ENCODE results near the gene EIF6. TPM values are rescaled to one million over a fixed set of nuclear protein-coding genes. Genes with fewer than 3 reads are reported as not detected.

Gene EIF6
- total RNA-seq, 4 donors from 2014 or later, result 176 to 240 (median 198) TPM

DNA sequence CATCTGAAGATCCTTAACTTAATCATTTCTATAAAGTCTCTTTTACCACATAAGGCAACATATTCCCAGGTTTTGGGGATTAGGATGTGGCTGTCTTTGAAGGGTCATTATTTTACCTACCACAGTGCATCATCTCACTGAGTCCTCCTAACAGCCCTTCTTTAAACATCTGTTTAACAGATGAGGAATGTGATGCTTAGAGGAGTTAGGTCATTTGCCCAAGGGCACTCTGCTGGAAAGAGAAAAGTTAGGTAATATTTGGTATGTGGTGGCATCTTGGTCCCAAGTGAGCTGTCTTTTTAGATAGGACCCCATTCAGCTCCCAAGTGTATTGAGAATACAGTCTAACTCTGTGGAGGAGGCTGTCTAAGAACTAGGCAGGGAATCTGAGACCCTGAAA is 47.1 kb downstream of the EIF6 start:
- no peak for TF ChIP-seq POLR2A (IDR thresholded peaks at IDR 0.05)
- TF ChIP-seq, protein P1, sequence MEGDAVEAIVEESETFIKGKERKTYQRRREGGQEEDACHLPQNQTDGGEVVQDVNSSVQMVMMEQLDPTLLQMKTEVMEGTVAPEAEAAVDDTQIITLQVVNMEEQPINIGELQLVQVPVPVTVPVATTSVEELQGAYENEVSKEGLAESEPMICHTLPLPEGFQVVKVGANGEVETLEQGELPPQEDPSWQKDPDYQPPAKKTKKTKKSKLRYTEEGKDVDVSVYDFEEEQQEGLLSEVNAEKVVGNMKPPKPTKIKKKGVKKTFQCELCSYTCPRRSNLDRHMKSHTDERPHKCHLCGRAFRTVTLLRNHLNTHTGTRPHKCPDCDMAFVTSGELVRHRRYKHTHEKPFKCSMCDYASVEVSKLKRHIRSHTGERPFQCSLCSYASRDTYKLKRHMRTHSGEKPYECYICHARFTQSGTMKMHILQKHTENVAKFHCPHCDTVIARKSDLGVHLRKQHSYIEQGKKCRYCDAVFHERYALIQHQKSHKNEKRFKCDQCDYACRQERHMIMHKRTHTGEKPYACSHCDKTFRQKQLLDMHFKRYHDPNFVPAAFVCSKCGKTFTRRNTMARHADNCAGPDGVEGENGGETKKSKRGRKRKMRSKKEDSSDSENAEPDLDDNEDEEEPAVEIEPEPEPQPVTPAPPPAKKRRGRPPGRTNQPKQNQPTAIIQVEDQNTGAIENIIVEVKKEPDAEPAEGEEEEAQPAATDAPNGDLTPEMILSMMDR (IDR thresholded peaks at IDR 0.05), result no peak
- H3K4me3 ChIP-seq, result no peak overlapping the region

DNA sequence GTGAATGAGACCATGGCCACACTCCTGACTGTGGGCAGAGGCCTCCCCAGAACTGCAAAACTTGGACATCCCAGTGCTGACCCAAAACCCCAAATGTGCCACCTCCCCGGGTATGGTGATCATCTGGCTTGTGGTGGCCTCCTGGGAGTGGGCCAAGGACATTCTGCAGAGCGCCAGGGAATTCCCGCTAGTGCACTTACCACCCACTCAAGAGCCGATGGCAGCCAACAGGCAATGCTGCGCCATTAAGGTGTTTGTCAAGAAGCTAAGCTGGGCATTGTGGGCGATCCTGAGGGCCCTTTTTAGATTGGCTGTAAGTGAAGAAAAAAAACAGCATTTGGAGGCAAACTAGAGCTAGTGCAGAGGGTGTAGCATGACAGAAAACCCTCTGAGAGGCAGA is 48.7 kb downstream of the EIF6 start:
- H3K36me3 ChIP-seq, result peaks cover 0 to 11% (median 0%) of the 10 kb centered on the region in 3 donors
- intact Hi-C loops (cut with DNase I), result no loop called here
- DNase-seq, result no peak
- no peak overlapping the region for H3K27ac ChIP-seq
- H3K9me3 ChIP-seq, result no peaks in the 10 kb centered on the region
- no peaks in the 10 kb centered on the region for H3K4me1 ChIP-seq
- H3K4me3 ChIP-seq, result no peak overlapping the region
- H3K27me3 ChIP-seq, result no peaks in the 10 kb centered on the region
- TF ChIP-seq, protein P1 (IDR thresholded peaks at IDR 0.05), result no peak
- TF ChIP-seq POLR2A (IDR thresholded peaks at IDR 0.05), result no peak
- WGBS, 2 donors, result 89% methylated on average over 3 of the region's 6 CpGs; no CpG with 5 or more reads in 1 of the 2 donors

More for the DNA sequence above, 47.1 kb downstream of the EIF6 start:
- intact Hi-C loops (cut with DNase I), result no loop called here
- DNase-seq, result no peak
- H3K4me1 ChIP-seq, result no peaks in the 10 kb centered on the region
- peaks cover 0 to 11% (median 0%) of the 10 kb centered on the region in 3 donors for H3K36me3 ChIP-seq
- H3K9me3 ChIP-seq, result no peaks in the 10 kb centered on the region
- H3K27me3 ChIP-seq, result no peaks in the 10 kb centered on the region
- H3K27ac ChIP-seq, result no peak overlapping the region

DNA sequence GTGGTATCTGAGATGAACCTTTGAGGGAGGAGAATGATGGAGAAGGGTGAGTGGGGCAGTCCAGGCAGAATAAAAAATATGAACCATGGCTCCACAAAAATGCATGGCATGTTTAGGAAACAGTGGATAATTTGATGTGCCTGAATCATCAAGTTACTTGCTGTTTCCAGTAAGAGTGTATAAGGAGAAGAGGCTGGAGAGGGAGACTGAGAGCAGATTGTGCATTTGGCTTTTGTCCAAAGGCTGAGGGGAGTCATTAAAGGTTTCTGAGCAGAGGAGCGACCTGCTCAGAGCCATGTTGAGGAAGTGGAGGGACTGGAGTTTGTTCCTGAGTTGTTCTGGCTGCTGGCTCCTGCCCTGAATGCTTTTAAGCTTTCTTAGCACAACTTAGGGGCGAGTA is 52.0 kb downstream of the EIF6 start:
- H3K27ac ChIP-seq, result no peak overlapping the region
- H3K9me3 ChIP-seq, result no peaks in the 10 kb centered on the region
- intact Hi-C loops (cut with DNase I), result no loop called here
- peaks cover 0 to 11% (median 0%) of the 10 kb centered on the region in 3 donors for H3K36me3 ChIP-seq
- no peak overlapping the region for H3K4me3 ChIP-seq
- WGBS, 2 donors, result 69 to 86% methylated on average over 2 of the region's 2 CpGs
- H3K4me1 ChIP-seq, result no peaks in the 10 kb centered on the region
- TF ChIP-seq POLR2A (IDR thresholded peaks at IDR 0.05), result no peak
- TF ChIP-seq, protein P1 (IDR thresholded peaks at IDR 0.05), result no peak
- H3K27me3 ChIP-seq, result peaks cover 0 to 8% (median 0%) of the 10 kb centered on the region in 4 donors
- no peak for DNase-seq

Other genes starting within 250 kb of the EIF6 start
- gene TRPC4AP, start 192.0 kb downstream of the EIF6 start, total RNA-seq, result 10 to 100 TPM; 35.2 to 50.4 (median 47.2) TPM
- 10 to 100 TPM; 12.5 to 17.5 (median 14.6) TPM for gene EDEM2, start 137.4 kb downstream of the EIF6 start, total RNA-seq
- gene PROCR, start 112.7 kb downstream of the EIF6 start, total RNA-seq, result 10 to 100 TPM in 3 of 4 donors, 1 to 10 TPM in 1; 2.5 to 19.6 (median 14.6) TPM
- gene MMP24, start 58.1 kb downstream of the EIF6 start, total RNA-seq, result under 1 TPM in 3 of 4 donors, not detected in 1; 0.06 to 0.38 (median 0.08) TPM
- 10 to 100 TPM; 12.8 to 21.5 (median 18.7) TPM for gene MMP24OS, start 6.7 kb downstream of the EIF6 start, total RNA-seq
- gene FAM83C, start 7.7 kb upstream of the EIF6 start, total RNA-seq, result 10 to 100 TPM; 29.5 to 55.3 (median 38.2) TPM
- gene UQCC1, start 127.2 kb upstream of the EIF6 start, total RNA-seq, result 10 to 100 TPM; 13.2 to 28.2 (median 23.0) TPM
- under 1 TPM in 1 of 4 donors, not detected in 3; 0.38 TPM for gene GDF5, start 153.5 kb upstream of the EIF6 start, total RNA-seq
- gene CEP250, start 170.8 kb upstream of the EIF6 start, total RNA-seq, result 10 to 100 TPM; 10.6 to 22.7 (median 16.6) TPM
- gene C20orf173, start 244.9 kb upstream of the EIF6 start, total RNA-seq, result not detected

All from esophagus squamous epithelium (tissue), 5 donors.